ENCODE measurements around the gene CS. TPM values are rescaled to one million over a fixed set of nuclear protein-coding genes. Genes with fewer than 3 reads are reported as not detected.

The CS gene
- total RNA-seq, 1 experiment from 2014 or later = 109 TPM

DNA sequence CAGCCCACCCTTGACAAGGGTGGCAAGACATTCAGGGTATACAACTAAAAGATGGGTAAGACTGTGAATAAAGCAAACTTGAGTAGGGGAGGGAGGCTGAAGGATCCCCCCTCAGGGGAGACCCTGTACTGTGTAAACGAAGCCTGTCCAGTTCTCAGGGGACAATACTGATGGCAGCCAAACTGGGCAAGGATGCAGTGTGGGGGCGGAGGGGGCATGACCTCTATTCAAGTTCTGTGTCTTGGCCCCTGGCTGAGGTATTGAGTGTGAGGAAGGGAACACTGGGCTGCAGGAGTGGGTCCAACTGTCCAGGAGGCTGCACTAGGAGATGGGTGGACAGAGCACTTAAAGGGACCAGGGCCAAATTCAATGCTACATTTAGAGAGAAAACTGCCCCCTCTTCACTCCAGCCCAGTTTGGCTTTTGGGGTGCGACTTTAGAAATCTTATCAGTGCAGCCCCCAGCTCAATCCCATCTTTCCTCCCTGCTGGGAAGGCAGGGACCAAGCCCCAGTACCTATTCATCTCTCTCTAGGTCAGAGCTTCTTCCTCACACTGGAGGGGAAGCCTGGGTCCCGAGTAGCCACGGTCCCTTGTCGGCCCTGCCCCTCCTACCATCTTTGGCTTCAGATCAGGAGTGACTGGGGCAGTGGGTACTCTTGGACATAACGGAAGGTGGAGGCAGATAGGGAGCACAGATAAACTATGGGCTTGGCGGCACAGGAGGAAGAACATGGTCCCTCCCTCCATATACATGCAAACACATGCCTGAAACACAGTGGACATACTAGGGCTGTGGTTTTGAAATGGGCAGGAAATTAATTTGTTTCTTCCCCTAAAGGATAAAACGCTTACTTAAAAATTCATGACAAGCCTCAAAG is 58.5 kb downstream of the CS start:
- Histone ChIP-seq H3K4me1 (replicated peaks) (no peaks in the 10 kb centered on the region), H3K4me3 (no peak overlapping the region), H3K27ac (no peak overlapping the region), H3K27me3 (replicated peaks) (no peaks in the 10 kb centered on the region), H3K36me3 (peaks cover 94% of the 10 kb centered on the region), H3K9me3 (replicated peaks) (no peaks in the 10 kb centered on the region)
- no peak for DNase-seq (ENCODE audit: low read depth in 1 of 2, low spot score in 2 of 2)

DNA sequence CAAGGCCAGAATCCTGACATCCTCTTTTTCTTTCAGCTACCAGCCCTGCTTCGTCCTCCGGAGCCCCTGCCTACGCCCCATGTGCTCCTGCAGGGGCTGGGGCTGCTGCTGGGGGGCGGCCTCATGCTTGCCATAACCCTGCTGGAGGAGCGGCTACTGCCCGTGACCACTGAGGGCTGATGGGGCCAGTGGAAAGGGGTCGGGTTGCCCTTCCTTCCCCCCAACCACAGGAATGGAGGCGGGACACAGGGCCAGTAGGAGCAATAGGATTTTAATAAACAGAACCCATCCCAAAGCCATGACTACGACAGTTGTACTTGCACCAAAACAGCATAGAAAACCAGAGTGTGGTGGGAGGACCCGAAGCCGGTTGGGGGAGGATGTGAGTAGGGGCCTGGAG is 62.6 kb downstream of the CS start:
- Histone ChIP-seq H3K36me3 (peaks cover 60% of the 10 kb centered on the region), H3K4me3 (no peak overlapping the region), H3K27ac (no peak overlapping the region), H3K4me1 (replicated peaks) (no peaks in the 10 kb centered on the region), H3K27me3 (replicated peaks) (no peaks in the 10 kb centered on the region), H3K9me3 (replicated peaks) (no peaks in the 10 kb centered on the region)
- DNase-seq (ENCODE audit: low read depth in 1 of 2, low spot score in 2 of 2) = no peak

DNA sequence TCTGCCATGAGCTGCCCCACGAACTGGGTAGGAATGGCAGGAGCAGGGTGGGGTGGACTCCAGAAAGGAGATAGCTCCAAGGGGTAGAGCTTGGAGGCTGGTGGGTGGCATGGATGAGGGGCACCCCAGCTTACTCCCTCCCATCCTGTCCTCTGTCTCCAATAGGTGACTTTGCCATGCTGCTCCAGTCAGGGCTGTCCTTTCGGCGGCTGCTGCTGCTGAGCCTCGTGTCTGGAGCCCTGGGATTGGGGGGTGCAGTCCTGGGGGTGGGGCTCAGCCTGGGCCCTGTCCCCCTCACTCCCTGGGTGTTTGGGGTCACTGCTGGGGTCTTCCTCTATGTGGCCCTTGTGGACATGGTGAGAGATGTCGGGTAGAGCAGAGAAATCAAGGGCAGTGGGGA is 63.1 kb downstream of the CS start:
- H3K4me3 ChIP-seq = no peak overlapping the region
- no peak overlapping the region for H3K27ac ChIP-seq
- no peak for DNase-seq (ENCODE audit: low read depth in 1 of 2, low spot score in 2 of 2)
- H3K36me3 ChIP-seq = peaks cover 55% of the 10 kb centered on the region
- H3K4me1 ChIP-seq (replicated peaks) = no peaks in the 10 kb centered on the region
- no peaks in the 10 kb centered on the region for H3K9me3 ChIP-seq (replicated peaks)
- H3K27me3 ChIP-seq (replicated peaks) = no peaks in the 10 kb centered on the region

DNA sequence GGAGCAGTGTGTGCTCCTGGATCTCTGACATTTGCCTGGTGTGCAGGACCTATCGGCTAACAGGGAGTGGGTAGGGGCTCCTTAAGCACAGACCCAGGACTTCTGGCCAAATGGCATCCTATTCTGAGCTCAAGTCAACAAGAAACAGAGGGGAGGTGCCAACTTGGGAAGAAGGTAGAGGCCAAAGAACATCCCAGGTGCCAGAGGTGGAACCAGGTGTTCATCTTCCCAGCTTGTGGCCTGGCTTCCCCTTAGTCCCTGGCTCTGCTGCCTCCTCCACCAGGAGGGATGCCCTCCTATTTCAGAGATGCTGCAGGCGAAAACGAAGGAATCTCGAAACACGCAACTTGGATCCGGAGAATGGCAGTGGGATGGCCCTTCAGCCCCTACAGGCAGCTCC is 64.0 kb downstream of the CS start:
- H3K4me3 ChIP-seq = no peak overlapping the region
- H3K27ac ChIP-seq = no peak overlapping the region
- no peaks in the 10 kb centered on the region for H3K9me3 ChIP-seq (replicated peaks)
- DNase-seq (ENCODE audit: low read depth in 1 of 2, low spot score in 2 of 2) = no peak
- H3K4me1 ChIP-seq (replicated peaks) = no peaks in the 10 kb centered on the region
- no peaks in the 10 kb centered on the region for H3K27me3 ChIP-seq (replicated peaks)
- H3K36me3 ChIP-seq = peaks cover 46% of the 10 kb centered on the region

DNA sequence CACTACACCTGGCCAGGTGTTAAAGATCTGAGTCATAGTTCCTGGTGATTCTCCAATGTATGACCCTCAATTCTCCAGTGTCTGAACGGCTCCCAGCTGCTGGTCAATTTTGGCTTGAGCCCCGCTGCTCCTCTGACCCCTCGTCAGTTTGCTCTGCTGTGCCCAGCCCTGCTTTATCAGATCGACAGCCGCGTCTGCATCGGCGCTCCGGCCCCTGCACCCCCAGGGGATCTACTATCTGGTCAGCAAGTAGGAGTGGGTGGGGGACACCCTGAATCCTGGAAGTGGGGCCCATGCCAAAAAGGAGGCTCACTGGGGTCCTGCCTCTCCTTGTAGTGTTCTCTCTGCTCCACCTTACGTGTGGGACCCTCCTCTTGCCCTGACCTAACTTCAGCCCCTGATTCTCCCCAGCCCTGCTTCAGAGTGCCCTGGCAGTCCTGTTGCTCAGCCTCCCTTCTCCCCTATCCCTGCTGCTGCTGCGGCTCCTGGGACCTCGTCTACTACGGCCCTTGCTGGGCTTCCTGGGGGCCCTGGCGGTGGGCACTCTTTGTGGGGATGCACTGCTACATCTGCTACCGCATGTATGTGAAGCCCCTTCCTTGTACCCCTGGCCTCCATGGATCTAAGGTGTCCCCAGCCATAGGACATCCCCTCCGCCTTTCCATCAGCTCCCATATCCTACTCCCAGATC is 65.2 kb downstream of the CS start:
- Histone ChIP-seq H3K27ac (no peak overlapping the region), H3K36me3 (peaks cover 36% of the 10 kb centered on the region), H3K4me3 (no peak overlapping the region), H3K27me3 (replicated peaks) (no peaks in the 10 kb centered on the region), H3K9me3 (replicated peaks) (no peaks in the 10 kb centered on the region), H3K4me1 (replicated peaks) (no peaks in the 10 kb centered on the region)
- no peak for DNase-seq (ENCODE audit: low read depth in 1 of 2, low spot score in 2 of 2)

DNA sequence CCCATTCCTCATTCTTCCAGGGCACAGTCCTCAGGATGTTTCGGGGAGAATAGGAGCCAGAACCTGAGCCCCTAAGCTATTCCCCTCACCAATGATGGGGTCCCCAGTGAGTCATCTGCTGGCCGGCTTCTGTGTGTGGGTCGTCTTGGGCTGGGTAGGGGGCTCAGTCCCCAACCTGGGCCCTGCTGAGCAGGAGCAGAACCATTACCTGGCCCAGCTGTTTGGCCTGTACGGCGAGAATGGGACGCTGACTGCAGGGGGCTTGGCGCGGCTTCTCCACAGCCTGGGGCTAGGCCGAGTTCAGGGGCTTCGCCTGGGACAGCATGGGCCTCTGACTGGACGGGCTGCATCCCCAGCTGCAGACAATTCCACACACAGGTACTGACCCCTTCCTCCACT is 68.9 kb downstream of the CS start:
- DNase-seq (ENCODE audit: low read depth in 1 of 2, low spot score in 2 of 2) = no peak
- H3K27me3 ChIP-seq (replicated peaks) = no peaks in the 10 kb centered on the region
- H3K4me1 ChIP-seq (replicated peaks) = no peaks in the 10 kb centered on the region
- no peak overlapping the region for H3K27ac ChIP-seq
- H3K36me3 ChIP-seq = peaks cover 3% of the 10 kb centered on the region
- no peak overlapping the region for H3K4me3 ChIP-seq
- H3K9me3 ChIP-seq (replicated peaks) = no peaks in the 10 kb centered on the region

DNA sequence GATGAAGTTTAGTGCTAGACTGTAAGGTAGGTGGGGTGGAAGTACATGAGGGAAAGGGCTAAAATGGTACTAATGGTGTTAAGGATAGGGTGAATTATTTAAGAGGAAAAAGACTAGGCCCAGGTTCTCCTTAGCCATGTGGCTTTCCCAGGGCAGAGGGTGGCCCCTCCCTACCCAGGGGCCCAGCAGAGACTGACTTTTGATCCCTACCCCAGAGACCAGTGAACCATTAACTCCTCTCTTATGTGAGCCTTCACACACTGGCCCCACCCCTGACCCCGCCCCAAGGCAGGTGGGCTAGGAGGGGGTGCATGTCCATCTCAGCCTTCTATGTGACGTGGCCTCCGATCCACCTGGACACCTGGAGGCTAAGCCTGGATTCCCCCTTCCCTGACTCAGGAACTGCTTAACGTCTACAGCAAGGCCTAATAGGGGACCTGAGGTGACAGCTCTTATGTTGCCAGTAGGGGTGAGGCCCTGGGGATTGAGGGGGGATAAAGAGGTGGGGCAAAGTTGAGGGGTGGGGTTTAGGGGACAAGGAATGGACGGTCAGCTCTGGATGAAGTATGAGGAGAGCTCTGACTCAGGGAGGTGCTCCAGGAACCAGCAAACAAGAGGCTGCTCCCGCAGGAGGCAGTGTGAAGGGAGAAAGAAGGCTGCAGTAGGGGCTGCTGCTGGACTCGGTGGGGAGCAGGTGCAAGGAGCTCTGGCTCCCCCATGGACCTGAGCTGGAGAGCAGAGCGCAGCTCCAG is 69.5 kb downstream of the CS start:
- Histone ChIP-seq H3K9me3 (replicated peaks) (no peaks in the 10 kb centered on the region), H3K4me1 (replicated peaks) (no peaks in the 10 kb centered on the region), H3K27me3 (replicated peaks) (no peaks in the 10 kb centered on the region), H3K36me3 (no peaks in the 10 kb centered on the region), H3K27ac (no peak overlapping the region), H3K4me3 (no peak overlapping the region)
- no peak for DNase-seq (ENCODE audit: low read depth in 1 of 2, low spot score in 2 of 2)

DNA sequence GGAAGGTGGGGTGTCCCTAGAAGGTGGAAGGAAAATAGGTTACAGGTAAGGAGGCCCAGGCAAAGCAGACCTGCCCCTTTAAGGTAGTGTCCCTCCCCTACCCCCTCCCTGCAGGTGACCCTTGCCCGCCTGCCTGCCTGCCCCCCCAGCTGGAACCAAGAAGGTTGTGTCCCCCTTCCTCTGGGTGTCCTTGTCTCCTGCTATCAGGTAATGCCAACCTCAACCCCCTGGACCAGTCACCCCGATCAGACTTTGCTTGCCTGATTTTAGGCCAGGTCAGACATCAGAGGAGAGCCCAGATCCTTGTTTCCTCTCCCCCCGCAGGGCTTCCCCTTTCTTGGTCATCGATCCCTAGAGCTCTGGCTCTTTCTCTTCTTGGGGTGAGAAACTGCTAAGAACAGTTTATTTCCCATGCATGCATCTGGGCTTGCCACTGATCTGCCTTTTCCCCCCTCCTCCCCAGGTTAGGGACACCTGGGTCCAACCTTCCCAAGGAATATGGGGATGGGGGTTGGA is 70.2 kb downstream of the CS start, which contains the start of gene SLC39A5:
Gene SLC39A5, plus strand, starts transcription at position 136 of the 516 bp plus-strand sequence. CDS start 1,224 bp downstream, outside the sequence.
- Histone ChIP-seq H3K9me3 (replicated peaks) (no peaks in the 10 kb centered on the region), H3K4me3 (no peak within 1 kb of the TSS), H3K36me3 (no peaks in the 10 kb centered on the region), H3K27ac (no peak within 1 kb of the TSS), H3K27me3 (replicated peaks) (no peaks in the 10 kb centered on the region), H3K4me1 (replicated peaks) (no peaks in the 10 kb centered on the region; the same call in 1 of the 2 replicates)
- DNase-seq (ENCODE audit: low read depth in 1 of 2, low spot score in 2 of 2) = no peak

DNA sequence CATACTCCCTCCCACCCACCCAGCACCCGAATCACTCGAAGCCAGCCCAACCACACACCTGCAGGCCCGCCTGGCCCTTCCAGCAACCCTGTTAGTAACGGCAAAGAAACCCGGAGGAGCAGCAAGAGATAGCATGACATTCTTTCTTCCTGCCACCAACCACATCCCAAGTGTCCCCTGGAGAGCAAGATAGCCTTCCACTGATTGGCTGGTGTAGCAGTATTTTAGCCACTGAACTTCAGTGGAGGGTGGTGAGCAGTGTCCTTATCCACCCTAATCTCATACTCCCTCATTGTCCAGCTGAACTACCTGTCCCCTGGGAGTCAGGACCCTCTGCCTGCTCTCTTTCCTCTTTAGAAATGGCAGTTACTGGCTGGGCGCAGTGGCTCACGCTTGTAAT is 71.0 kb downstream of the CS start:
- H3K27me3 ChIP-seq (replicated peaks) = no peaks in the 10 kb centered on the region
- no peak for DNase-seq (ENCODE audit: low read depth in 1 of 2, low spot score in 2 of 2)
- H3K27ac ChIP-seq = no peak overlapping the region
- no peaks in the 10 kb centered on the region for H3K36me3 ChIP-seq
- H3K9me3 ChIP-seq (replicated peaks) = no peaks in the 10 kb centered on the region
- no peaks in the 10 kb centered on the region; the same call in 1 of the 2 replicates for H3K4me1 ChIP-seq (replicated peaks)
- H3K4me3 ChIP-seq = no peak overlapping the region

DNA sequence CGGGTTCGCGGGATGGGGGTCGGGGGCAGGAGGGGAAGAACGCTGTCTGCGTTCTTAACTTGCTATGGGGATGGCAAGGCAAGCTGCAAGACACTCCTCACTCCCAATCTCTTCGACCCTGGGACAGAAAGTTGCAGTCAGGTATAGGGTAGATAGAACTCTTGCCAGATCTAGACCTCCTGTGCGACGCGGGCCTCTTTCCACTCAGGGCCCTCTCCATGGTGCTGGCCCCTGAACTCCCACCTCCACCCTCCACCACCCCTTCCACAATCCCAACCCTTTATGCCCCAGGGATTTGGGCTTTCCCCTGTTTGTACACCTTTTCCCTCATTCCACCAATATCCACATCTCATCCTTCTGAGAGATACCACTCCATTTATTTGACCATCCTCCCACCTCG is 75.2 kb downstream of the CS start:
- Histone ChIP-seq H3K4me1 (replicated peaks) (peaks cover 20% of the 10 kb centered on the region), H3K36me3 (no peaks in the 10 kb centered on the region; the same call in none of the 2 replicates), H3K9me3 (replicated peaks) (no peaks in the 10 kb centered on the region), H3K27ac (no peak overlapping the region), H3K27me3 (replicated peaks) (no peaks in the 10 kb centered on the region), H3K4me3 (peak overlapping the region; percentile 48)
- no peak for DNase-seq (ENCODE audit: low read depth in 1 of 2, low spot score in 2 of 2)

DNA sequence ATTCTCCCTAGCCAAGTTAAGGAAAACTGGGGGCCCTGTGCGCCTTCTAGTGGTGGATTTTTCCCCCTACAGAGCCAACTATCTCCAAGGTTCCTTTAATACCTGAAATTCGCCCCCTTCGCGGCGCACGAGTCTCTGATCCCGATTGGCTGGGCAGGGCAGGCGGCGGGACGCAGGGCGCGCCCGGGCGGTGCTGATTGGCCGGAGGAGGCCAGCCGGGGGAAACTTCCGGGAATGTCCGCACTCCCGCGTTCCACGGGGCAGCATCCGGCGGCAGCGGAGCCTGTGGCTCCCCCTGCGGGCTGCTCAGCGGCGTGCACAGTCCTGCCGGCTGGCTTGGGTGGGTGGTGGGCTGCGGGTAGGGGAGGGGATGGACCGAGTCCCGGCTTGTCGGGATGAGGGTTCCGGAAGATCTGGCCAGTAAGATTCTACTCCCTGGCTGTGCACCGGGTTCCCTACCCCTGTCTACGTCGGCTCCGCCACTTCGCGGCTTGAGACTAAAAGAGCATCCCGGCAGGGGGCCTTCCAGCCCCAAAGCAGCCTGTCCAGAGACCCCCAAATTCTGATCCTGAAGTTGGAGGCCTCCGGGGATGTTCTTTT is 75.9 kb downstream of the CS start, which contains the start of gene NABP2:
Gene NABP2, plus strand, starts transcription at position 241 of the 600 bp plus-strand sequence. CDS start 515 bp downstream, outside the sequence.
- Histone ChIP-seq H3K4me3 (peak within 1 kb of the TSS; percentile 48), H3K27ac (peak within 1 kb of the TSS; percentile 32), H3K27me3 (replicated peaks) (no peaks in the 10 kb centered on the region), H3K36me3 (no peaks in the 10 kb centered on the region; the same call in none of the 2 replicates), H3K4me1 (replicated peaks) (peaks cover 20% of the 10 kb centered on the region), H3K9me3 (replicated peaks) (no peaks in the 10 kb centered on the region)
- peak; percentile 97 to 98 for DNase-seq (ENCODE audit: low read depth in 1 of 2, low spot score in 2 of 2)

DNA sequence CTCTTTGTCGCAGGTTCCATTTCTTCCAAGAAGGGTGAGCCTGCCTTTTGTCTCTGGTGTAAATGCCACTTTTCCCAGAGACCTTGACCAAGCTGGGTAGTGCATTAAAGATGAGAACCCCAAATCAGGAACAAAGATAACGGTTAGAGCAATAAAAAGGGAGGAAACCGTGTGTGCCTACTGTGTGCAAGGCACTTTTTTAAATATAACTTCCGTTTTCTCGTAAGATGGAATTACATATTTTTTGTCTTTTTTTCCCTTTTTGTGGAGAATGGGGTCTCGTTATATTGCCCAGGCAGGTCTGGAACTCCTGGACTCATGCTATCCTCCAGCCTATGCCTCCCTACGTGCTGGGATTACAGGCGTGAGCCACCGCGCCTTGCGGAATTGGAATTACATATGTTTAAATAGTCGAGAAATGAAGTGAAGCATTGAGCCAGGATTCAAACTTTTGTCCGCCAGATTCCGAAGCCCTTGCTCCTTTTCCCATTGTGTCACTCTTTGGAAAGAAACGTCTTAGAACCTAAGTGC is 76.5 kb downstream of the CS start:
- H3K4me3 ChIP-seq = peak overlapping the region; percentile 48

DNA sequence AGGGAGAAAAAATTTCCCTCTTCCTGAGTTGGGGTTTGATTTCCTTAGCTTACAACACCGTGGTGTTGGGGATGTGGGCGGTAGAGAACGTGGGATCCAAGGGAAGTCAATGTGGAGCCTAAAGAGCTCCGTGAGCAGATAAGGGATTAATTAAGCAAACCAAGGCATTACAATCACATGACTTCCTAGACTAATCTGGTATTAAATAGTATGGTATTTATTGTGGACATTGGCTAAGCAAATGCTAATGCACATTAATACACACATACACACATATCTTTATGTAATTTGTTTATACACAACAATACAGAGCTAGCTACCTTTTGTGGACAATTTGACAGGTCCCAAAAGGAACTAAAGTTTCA is 77.6 kb downstream of the CS start:
- Histone ChIP-seq H3K9me3 (replicated peaks) (no peaks in the 10 kb centered on the region), H3K27me3 (replicated peaks) (no peaks in the 10 kb centered on the region), H3K36me3 (no peaks in the 10 kb centered on the region; the same call in none of the 2 replicates), H3K27ac (peak overlapping the region; percentile 77), H3K4me1 (replicated peaks) (peaks cover 20% of the 10 kb centered on the region), H3K4me3 (peak overlapping the region; percentile 56)
- no peak for DNase-seq (ENCODE audit: low read depth in 1 of 2, low spot score in 2 of 2)

More for the DNA sequence above, 76.5 kb downstream of the CS start:
- Histone ChIP-seq H3K4me1 (replicated peaks) (peaks cover 20% of the 10 kb centered on the region), H3K27ac (peak overlapping the region; percentile 32), H3K9me3 (replicated peaks) (no peaks in the 10 kb centered on the region), H3K27me3 (replicated peaks) (no peaks in the 10 kb centered on the region), H3K36me3 (no peaks in the 10 kb centered on the region; the same call in none of the 2 replicates)
- no peak for DNase-seq (ENCODE audit: low read depth in 1 of 2, low spot score in 2 of 2)
